ENCODE results near the gene FIGN. TPM values are rescaled to one million over a fixed set of nuclear protein-coding genes. Genes with fewer than 3 reads are reported as not detected.

Gene FIGN
- total RNA-seq, 2 donors from 2014 or later: 8.9 to 9.8 TPM

DNA sequence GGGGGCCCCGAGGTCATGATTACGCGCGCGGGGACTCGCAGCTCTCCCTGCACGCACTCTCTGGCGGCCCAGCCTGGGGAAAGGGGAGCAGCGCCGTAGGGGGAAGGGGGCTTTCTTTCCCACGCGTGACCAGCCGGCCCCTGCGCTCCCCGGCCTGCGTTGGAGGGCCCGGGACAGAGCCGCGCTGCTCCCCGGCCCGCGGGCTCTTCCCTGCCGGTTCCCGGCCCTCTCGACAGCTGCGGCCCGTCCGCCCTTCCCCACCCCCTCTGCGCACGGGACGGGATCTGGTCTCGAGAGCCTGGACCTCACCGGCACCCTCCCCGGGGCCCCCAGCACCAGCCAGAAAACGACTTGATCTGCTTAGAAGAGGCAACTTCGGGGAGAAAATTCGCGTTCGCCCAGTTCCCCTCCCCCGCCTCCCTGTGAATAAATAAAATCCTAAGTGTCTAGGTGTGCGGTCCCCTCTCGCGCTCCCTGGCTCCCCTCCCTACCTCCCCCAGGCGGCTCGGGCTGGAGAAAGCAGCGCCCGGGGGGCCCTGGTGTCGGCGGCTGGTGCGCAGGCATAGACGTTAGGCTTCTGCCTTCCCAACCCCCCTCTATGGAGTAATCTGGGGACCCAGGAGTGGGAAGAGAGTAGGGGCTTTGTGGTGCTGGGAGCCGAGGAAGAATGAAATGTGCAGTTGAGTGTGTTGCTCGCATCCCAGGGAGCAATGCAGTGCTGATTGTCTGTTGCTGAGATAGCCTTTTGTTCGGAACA is 803 bp upstream of the FIGN start:
- no peaks in the 10 kb centered on the region for H3K27me3 ChIP-seq
- no peaks in the 10 kb centered on the region for H3K9me3 ChIP-seq
- H3K27ac ChIP-seq: peak overlapping the region; percentile 94 to 95
- H3K4me1 ChIP-seq: peaks cover 0 to 3% of the 10 kb centered on the region in 2 donors
- no peaks in the 10 kb centered on the region for H3K36me3 ChIP-seq
- TF ChIP-seq, protein P1, sequence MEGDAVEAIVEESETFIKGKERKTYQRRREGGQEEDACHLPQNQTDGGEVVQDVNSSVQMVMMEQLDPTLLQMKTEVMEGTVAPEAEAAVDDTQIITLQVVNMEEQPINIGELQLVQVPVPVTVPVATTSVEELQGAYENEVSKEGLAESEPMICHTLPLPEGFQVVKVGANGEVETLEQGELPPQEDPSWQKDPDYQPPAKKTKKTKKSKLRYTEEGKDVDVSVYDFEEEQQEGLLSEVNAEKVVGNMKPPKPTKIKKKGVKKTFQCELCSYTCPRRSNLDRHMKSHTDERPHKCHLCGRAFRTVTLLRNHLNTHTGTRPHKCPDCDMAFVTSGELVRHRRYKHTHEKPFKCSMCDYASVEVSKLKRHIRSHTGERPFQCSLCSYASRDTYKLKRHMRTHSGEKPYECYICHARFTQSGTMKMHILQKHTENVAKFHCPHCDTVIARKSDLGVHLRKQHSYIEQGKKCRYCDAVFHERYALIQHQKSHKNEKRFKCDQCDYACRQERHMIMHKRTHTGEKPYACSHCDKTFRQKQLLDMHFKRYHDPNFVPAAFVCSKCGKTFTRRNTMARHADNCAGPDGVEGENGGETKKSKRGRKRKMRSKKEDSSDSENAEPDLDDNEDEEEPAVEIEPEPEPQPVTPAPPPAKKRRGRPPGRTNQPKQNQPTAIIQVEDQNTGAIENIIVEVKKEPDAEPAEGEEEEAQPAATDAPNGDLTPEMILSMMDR (IDR thresholded peaks at IDR 0.05): peak; percentile 23 to 44
- peak; percentile 59 for DNase-seq (ENCODE audit: low spot score)
- peak overlapping the region; percentile 62 to 66 for H3K4me3 ChIP-seq

DNA sequence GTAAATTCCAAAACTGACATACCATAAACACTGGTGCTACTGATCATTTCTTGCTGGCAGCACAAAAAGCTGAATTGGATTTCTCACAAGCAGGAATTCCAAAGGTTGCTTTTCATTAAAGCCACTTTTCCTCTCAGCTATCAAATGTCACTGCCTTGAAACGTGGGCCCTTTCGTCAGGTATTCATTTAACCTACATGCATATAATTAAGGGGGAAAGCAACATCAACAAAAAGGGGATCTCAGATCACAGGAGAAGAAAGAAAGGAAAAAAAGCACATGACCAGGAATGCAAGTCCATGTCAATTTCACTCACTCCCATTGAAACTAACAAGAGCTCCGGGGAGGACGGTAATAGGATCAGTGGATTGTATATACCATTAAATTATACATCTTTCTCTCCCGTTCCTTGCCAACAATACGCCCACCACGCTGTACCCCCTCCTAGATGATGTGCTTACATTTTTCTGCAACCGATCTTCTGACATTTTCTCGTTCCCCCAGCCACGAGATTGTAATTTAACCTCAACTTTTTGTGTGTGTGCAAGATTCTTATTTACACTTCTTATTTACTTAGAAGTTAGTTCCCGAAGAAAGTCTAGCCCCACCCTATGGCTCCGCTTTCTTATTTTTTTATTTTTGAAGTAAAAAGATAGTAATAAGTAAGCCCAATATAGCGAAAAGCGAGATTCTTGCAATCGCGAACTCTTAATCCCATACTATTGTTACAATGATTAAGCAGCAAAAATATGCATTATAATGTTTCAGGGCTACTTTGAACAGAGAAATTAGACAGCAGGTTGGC is 725 bp downstream of the FIGN start:
- TF ChIP-seq, protein P1 (IDR thresholded peaks at IDR 0.05): no peak

GRCh38 chr2:163734401-163734800 is 1.4 kb downstream of the FIGN start:
- H3K27ac ChIP-seq: peak overlapping the region; percentile 94 to 95
- DNase-seq (ENCODE audit: low spot score): no peak
- H3K36me3 ChIP-seq: no peaks in the 10 kb centered on the region
- peaks cover 0 to 14% of the 10 kb centered on the region in 2 donors for H3K4me1 ChIP-seq
- no peaks in the 10 kb centered on the region for H3K9me3 ChIP-seq
- H3K27me3 ChIP-seq: no peaks in the 10 kb centered on the region
- peak overlapping the region; percentile 62 to 66 for H3K4me3 ChIP-seq
- TF ChIP-seq, protein P1 (IDR thresholded peaks at IDR 0.05): no peak

More for the DNA sequence above, 725 bp downstream of the FIGN start:
- H3K9me3 ChIP-seq: no peaks in the 10 kb centered on the region
- no peaks in the 10 kb centered on the region for H3K27me3 ChIP-seq
- peaks cover 0 to 12% of the 10 kb centered on the region in 2 donors for H3K4me1 ChIP-seq
- no peak for DNase-seq (ENCODE audit: low spot score)
- H3K36me3 ChIP-seq: no peaks in the 10 kb centered on the region
- H3K4me3 ChIP-seq: peak overlapping the region; percentile 62 to 66
- H3K27ac ChIP-seq: peak overlapping the region; percentile 94 to 95

- H3K4me1 ChIP-seq: peaks cover 0 to 18% of the 10 kb centered on the region in 2 donors
- TF ChIP-seq, protein P1 (IDR thresholded peaks at IDR 0.05): no peak
- H3K27me3 ChIP-seq: no peaks in the 10 kb centered on the region
- DNase-seq (ENCODE audit: low spot score): no peak
- no peaks in the 10 kb centered on the region for H3K36me3 ChIP-seq
- H3K9me3 ChIP-seq: no peaks in the 10 kb centered on the region
- peak overlapping the region; percentile 94 to 95 for H3K27ac ChIP-seq
- H3K4me3 ChIP-seq: peak overlapping the region; percentile 62 to 66
Measured at GRCh38 chr2:163733956-163734355, 1.9 kb downstream of the FIGN start.

DNA sequence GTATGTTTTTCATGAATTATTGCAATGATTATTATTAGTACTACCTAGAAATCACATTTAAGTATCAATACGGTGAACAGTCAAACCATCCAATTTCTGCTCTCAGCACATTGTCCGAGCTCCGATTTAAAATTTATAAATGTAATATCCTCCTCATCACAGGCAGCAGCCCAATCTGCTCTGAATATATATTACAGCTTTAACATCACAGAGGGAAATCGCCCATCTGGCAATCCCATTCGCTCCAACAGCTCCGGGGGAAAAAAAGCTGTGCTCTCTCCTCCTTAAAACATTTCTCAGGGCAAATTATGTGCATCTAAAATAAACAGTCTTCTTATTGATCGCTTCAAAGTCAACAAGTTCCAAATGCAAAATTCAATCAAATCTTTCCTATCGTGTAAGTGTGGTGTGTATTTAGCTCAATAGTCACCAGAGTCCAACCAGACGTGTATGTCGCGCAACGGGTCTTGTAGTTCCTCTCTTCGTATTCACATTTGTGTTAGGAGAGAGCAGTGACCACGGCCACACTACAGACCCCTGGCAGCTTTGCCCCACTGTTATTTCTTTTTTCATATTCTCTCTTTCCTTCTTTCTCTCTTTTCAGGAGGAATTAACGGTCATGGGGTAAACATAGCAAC is 2.4 kb downstream of the FIGN start:
- Histone ChIP-seq H3K4me3 (peak overlapping the region; percentile 62 to 66), H3K9me3 (no peaks in the 10 kb centered on the region), H3K36me3 (no peaks in the 10 kb centered on the region), H3K27me3 (no peaks in the 10 kb centered on the region), H3K27ac (peak overlapping the region; percentile 94 to 95), H3K4me1 (peaks cover 0 to 24% of the 10 kb centered on the region in 2 donors)
- DNase-seq (ENCODE audit: low spot score): no peak
- TF ChIP-seq, protein P1 (IDR thresholded peaks at IDR 0.05): no peak
